22Rv1 (cell line): ENCODE measurements around the gene ANKUB1.

Experiments used
- ZFX ChIP-seq: fragments of 450-650 bp; IDR thresholded peaks from 2 replicates; pipeline ENCODE4 v1.6.1; 2017; ENCODE audit warnings: antibody characterized with exemption, borderline replicate concordance
- TF ChIP-seq, protein P1 (sequence below): fragments of 450-650 bp; IDR thresholded peaks from 2 replicates; pipeline ENCODE4 v1.5.1; 2017; ENCODE audit warnings: mild to moderate bottlenecking

DNA sequence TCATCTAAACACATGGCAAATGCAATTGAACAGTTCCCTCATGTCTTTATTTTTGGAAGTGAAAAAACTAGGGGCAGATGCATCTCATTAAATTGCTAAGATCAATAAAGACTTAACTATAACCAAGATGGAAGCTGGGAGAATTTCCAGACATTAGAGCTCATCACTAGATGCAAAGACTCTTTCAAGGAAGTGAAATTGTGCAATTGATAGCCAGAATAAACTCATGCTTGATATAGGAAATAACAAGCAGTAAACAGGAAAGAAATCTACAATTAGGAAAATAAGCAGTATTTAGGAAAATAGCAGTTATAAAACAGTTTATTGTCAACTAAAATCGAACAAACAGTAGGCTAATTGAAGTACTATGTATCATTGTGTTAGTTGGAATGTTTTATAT, 8.8 kb upstream of the ANKUB1 start:
- TF ChIP-seq, protein P1, sequence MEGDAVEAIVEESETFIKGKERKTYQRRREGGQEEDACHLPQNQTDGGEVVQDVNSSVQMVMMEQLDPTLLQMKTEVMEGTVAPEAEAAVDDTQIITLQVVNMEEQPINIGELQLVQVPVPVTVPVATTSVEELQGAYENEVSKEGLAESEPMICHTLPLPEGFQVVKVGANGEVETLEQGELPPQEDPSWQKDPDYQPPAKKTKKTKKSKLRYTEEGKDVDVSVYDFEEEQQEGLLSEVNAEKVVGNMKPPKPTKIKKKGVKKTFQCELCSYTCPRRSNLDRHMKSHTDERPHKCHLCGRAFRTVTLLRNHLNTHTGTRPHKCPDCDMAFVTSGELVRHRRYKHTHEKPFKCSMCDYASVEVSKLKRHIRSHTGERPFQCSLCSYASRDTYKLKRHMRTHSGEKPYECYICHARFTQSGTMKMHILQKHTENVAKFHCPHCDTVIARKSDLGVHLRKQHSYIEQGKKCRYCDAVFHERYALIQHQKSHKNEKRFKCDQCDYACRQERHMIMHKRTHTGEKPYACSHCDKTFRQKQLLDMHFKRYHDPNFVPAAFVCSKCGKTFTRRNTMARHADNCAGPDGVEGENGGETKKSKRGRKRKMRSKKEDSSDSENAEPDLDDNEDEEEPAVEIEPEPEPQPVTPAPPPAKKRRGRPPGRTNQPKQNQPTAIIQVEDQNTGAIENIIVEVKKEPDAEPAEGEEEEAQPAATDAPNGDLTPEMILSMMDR: no peak
- TF ChIP-seq ZFX: no peak
